ENCODE results near the gene ZNF77.

DNA sequence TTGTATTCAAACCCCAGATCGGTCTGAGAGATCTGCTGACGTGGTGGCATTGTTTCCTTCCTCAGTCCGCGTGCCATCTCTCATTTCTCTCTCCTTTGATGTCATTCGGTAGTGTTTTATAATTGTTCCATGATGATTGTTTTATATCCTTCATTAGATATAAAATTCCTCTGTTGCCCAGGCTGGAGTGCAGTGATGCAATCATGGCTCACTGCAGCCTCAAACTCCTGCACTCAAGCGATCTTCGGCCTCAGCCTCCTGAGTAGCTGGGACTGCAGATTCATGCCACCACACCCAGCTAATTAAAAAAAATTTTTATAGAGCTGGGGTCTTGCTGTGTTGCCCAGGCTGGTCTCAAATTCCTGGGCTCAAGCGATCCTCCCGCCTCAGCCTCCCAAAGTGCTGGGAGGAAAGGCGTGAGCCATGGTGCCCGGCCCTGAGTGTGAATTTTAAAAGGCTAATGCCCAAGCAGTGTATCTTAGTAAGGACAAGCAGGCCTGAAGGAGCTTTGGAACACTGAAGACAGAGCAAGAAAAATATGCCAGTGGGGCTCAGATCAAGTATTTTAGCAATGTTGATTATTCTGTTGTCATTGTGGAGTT lies 38.8 kb downstream of the ZNF77 start:
- TF ChIP-seq POLR2AphosphoS5 (IDR thresholded peaks at IDR 0.05; ENCODE audit: low read depth, low read length) (no peak), SIN3A (IDR thresholded peaks at IDR 0.05; ENCODE audit: borderline replicate concordance, insufficient read depth, low read length) (no peak)
- TF ChIP-seq, protein P1, sequence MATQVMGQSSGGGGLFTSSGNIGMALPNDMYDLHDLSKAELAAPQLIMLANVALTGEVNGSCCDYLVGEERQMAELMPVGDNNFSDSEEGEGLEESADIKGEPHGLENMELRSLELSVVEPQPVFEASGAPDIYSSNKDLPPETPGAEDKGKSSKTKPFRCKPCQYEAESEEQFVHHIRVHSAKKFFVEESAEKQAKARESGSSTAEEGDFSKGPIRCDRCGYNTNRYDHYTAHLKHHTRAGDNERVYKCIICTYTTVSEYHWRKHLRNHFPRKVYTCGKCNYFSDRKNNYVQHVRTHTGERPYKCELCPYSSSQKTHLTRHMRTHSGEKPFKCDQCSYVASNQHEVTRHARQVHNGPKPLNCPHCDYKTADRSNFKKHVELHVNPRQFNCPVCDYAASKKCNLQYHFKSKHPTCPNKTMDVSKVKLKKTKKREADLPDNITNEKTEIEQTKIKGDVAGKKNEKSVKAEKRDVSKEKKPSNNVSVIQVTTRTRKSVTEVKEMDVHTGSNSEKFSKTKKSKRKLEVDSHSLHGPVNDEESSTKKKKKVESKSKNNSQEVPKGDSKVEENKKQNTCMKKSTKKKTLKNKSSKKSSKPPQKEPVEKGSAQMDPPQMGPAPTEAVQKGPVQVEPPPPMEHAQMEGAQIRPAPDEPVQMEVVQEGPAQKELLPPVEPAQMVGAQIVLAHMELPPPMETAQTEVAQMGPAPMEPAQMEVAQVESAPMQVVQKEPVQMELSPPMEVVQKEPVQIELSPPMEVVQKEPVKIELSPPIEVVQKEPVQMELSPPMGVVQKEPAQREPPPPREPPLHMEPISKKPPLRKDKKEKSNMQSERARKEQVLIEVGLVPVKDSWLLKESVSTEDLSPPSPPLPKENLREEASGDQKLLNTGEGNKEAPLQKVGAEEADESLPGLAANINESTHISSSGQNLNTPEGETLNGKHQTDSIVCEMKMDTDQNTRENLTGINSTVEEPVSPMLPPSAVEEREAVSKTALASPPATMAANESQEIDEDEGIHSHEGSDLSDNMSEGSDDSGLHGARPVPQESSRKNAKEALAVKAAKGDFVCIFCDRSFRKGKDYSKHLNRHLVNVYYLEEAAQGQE (IDR thresholded peaks at IDR 0.05; ENCODE audit: insufficient read depth in 1 of 2, low read depth in 2 of 2, low read length in 2 of 2) = no peak

All from PFSK-1 (cell line).